C4-2B (cell line): Measurements from ENCODE around the gene ENPP4.

Experiments used
- H3K27ac ChIP-seq: fragments of 450-650 bp; 2 replicates; pipeline ENCODE4 v1.5.1; 2017
- ZFX ChIP-seq: fragments of 450-650 bp; IDR thresholded peaks from 2 replicates; pipeline ENCODE4 v1.6.1; 2017
- TF ChIP-seq, protein P1 (sequence below): fragments of 450-650 bp; conservative IDR thresholded peaks from 2 replicates; pipeline ENCODE4 v1.5.1; 2017; ENCODE audit warnings: mild to moderate bottlenecking

ENPP4 gene

DNA sequence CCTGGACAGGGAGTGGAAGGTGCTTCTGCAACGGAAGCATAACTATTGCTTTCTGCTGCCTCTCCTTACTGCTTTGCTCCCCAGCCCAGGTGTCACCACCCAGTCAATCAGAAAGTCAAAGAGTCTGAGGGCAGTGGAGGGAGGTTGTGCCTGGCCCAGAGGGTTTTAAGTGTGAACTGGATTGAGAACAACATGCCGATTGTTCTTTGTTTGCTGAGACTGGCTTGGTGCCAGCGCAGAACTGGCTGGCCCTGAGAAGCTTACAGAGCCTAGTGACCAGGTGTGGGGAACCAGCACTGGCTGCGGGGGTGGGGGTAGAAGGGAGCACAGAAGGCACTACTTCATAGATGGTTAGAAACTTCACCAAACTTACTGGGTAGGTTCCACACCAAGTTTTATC lies 31.1 kb upstream of the ENPP4 start:
- peak overlapping the region; percentile 34 for H3K27ac ChIP-seq
- TF ChIP-seq, protein P1, sequence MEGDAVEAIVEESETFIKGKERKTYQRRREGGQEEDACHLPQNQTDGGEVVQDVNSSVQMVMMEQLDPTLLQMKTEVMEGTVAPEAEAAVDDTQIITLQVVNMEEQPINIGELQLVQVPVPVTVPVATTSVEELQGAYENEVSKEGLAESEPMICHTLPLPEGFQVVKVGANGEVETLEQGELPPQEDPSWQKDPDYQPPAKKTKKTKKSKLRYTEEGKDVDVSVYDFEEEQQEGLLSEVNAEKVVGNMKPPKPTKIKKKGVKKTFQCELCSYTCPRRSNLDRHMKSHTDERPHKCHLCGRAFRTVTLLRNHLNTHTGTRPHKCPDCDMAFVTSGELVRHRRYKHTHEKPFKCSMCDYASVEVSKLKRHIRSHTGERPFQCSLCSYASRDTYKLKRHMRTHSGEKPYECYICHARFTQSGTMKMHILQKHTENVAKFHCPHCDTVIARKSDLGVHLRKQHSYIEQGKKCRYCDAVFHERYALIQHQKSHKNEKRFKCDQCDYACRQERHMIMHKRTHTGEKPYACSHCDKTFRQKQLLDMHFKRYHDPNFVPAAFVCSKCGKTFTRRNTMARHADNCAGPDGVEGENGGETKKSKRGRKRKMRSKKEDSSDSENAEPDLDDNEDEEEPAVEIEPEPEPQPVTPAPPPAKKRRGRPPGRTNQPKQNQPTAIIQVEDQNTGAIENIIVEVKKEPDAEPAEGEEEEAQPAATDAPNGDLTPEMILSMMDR = no peak
- no peak for TF ChIP-seq ZFX

DNA sequence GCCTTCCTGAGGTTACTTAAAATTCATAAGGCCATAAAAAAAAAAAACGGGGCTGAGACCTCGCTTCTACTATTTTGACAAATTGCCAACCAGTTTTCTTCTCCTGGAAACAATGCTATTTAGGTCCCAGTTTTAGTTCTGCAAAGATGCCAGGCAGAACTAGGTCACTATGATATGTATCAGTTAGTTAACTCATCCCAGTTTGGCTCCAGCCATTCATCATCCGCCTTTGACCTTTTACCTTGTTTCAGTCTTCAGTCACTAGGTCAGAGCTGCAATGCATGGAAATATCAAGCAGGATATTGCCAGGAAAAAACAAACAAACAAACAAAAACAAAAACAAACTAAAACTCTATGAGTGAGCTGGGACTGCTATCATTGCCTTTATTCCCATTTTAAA lies 29.8 kb upstream of the ENPP4 start:
- no peak overlapping the region for H3K27ac ChIP-seq
- TF ChIP-seq, protein P1 = no peak
- no peak for TF ChIP-seq ZFX

DNA sequence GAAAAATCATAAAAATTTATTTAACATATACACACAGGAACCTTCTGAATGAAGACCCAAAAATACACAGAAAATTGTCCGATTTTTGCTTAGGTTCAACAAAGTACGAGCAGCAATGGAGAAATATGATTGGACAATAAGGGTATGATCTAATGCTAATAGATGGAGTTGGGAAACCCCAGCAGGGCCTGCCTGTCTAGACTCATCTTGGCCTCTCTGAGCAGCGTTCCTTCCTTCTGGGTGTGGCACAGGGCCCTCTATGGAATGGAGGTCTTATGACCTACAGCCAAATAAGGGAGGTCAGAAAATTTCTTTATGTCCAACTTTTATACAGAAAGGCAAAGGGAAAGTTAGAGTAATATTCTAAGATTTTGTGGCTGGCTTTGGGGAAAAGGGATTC lies 27.7 kb upstream of the ENPP4 start:
- H3K27ac ChIP-seq = no peak overlapping the region
- TF ChIP-seq, protein P1 = no peak
- no peak for TF ChIP-seq ZFX

DNA sequence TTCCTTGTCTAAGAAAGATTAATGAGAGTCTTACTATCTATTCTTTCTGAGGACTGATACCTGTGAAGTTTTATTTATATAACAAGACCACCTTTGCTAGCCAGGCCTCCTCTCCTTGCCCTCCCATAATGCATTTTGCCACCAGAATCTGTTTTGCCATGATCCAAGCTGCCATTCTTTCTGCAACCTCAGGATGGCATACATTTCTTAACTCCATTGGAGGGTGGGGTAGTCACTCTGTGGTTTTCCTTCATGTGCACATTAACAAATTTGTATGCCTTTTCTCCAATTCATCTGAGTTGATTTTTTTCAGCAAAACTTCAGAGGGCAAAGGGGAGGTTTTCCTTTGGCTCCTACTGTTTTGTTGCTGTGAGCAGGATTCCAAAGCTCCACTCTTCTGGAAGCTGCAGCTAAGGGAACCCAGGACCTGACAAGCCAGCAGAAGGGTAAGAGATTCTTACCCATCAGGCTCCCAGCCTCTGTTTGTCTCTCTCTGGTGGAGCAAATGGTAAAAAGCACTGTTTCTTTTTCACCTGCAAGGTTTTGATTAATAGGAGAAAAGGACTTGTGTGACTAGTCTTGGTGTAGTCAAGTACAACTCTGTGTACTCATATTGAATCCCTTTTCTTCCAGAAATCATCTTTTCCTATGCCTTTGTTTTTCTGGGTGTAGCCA lies 26.2 kb upstream of the ENPP4 start:
- no peak overlapping the region for H3K27ac ChIP-seq

DNA sequence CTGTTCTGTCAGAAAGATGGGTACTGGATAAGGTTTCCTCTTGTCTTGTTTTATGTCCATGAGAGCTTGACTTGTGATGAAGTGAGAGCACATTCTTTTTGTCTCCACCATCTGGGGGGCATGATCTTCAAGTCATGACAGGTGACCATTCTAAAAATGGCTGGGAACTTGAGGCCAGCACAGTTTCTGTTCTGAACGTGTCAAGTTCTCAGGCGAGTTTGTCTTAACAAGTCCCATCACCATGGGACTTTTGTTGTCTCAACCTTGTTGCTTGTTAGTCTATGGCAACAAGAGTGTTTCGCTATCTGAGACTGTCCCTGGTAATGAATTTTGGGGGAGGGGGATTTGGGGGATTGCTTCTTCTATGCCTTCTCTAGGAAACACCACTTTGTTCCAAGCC lies 25.6 kb upstream of the ENPP4 start:
- H3K27ac ChIP-seq = no peak overlapping the region
- TF ChIP-seq, protein P1 = no peak
- no peak for TF ChIP-seq ZFX

More for the DNA sequence above, 26.2 kb upstream of the ENPP4 start:
- TF ChIP-seq, protein P1 = no peak
- no peak for TF ChIP-seq ZFX

DNA sequence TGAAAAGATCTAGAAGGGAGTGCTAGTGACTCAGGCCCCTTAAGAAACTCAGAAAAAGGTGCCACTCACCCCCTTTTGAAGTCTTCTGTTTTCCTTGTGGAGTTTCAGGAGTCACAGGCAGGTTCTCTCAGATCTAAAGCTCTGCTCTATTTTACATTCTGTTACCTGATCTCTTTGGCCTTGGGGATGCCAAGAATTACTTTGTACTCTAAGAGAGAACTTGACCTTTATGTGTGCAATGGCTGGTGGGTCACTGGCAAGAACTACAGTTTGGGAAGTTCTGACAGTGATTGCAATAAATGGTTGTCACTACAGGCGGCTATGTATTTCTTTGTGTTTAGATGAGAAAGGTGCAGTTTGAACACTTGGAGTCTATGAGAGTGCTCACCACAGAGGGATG lies 24.2 kb upstream of the ENPP4 start:
- no peak for TF ChIP-seq ZFX
- TF ChIP-seq, protein P1 = no peak
- no peak overlapping the region for H3K27ac ChIP-seq

DNA sequence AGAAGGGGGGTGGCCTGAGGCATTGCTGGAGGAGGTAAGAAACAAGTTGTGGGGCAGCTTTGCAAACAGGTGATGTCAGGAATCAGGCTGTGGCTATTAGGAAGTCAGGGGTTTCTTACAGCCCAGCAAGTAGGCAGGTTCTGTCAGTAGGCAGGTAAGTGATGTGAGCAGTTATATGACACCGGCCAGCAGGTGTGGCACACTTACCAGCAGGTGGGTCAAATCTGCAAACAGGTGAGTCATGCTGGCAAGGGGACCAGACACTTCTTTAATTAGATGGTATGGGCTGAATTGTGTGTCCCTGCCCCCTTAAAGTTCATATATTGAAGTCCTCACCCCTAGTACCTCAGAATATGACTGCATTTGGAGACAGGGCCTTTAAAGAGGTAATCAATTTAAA lies 16.4 kb upstream of the ENPP4 start:
- no peak overlapping the region for H3K27ac ChIP-seq
- no peak for TF ChIP-seq ZFX
- TF ChIP-seq, protein P1 = no peak
